Activated T-cell treated with anti-CD3 and anti-CD28 coated beads for 4 hours (primary cell): ENCODE measurements around the gene EFCAB9.

Experiments
- DNase-seq: peaks from one replicate; pipeline ENCODE4 v3.0.0-alpha.2; 2020

EFCAB9 gene

GRCh38 chr5:172245046-172245445, 51.1 kb downstream of the EFCAB9 start:
- no peak for DNase-seq

GRCh38 chr5:172245703-172246125, 51.7 kb downstream of the EFCAB9 start:
- DNase-seq = no peak

GRCh38 chr5:172248637-172249036, 54.7 kb downstream of the EFCAB9 start:
- no peak for DNase-seq

- no peak for DNase-seq
These were observed 57.4 kb downstream of the EFCAB9 start for GRCh38 chr5:172251419-172251818.

GRCh38 chr5:172252501-172252900, 58.5 kb downstream of the EFCAB9 start:
- DNase-seq = no peak
